Occipital lobe (tissue), 2 donors: Measurements from ENCODE around the gene KLF13. TPM values are rescaled to one million over a fixed set of nuclear protein-coding genes. Genes with fewer than 3 reads are reported as not detected.

ENCODE experiments used
- DNase-seq: peaks from one replicate; lab custom pipeline; 2025; lab: John Stamatoyannopoulos, UW
- total RNA-seq: library from RNA; depleted of rRNA; stranded (reverse); fragments of >200 nt; gene quantifications from one replicate; pipeline ENCODE4 v1.2.3, GENCODE V29; 2014

KLF13 gene
- total RNA-seq, 1 donor from 2014 or later: 47.9 TPM

DNA sequence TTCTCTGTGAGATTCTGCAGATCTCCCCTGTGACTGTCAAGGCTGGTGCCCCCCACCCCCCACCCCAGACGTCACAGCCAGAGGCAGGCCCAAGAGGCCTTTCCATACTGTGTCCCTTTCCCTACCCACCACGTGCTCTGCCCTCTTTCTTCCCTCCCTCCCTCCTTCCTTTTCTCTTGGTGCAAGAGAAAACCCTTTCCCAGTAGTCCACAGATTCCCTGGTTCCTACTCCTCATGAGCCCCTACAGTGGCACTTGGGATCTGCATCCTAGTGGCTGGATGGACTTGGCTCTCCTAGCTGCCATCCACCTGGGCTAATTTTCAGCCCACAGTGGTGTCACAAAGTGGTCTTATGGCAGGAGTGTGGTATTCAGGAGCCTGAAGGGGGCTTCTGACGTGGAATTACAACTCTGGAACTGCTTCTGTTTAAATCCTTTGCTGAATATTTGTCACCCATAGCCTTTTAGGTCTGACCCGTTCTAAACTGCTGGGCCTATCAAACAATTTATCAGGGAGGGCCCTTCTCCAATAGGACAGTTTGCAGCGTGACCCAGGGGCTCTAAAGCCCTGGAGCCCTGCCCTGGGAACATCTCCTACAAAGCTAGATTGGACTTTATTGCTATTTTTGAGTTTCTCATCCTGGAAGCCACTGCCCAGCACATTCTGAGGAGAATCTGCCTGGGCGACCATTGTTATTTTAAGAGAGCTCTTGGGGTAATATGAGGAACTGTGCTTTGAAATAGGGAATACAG is 35.3 kb downstream of the KLF13 start:
- no peak for DNase-seq

DNA sequence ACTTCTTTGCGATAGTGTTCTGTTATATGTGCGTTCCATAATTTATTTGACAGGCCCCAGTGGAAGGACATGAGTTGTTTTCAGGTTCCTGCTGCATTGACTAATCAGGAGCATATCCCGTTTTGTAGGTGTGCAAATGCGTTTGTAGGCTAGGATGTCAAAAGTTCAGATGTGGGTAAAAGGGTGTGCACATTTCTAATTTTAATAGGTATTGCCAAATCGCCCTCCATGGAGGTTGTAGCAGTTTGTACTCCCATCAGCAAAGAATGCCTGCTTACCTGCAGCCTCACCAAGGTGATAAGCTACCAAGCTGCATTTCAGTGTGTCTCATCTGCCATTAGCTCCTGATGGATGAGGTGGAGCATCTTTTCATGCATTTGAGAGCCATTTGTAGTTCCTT is 36.3 kb downstream of the KLF13 start:
- DNase-seq: no peak

DNA sequence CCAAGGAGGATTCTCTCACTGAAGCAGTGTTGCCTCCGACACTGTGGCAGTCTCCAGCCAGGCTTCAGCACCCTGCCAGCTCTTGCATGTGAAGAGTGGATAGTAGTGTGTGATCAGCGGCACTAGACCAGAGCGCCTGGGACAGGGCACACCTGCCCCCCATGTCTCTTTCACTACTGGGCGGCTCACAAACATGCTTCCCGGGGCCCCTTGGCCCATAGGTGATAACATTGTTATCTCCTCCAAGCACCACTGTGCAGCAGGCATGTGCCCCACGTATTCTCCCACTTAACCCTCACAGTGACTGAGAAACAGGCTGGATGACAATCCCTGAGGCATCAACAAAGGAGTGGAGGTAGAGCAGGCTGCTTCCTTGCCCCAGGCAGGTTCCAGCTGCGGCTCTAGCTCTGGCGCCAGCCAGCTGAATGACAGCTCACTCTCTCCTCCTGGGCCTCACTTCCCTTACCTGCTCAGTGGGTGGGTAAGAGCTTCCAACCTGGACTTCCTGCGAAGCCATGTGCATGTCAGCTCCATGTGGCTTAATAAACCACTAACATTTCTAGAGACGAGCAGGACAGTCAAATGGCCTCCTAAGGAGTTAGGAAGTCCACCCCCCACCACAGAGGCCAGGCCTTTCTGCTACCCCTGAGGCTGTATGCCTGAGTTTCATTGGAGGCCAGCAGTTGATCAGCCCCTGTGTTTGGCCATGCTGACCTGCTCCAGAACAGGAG is 37.8 kb downstream of the KLF13 start:
- no peak for DNase-seq

DNA sequence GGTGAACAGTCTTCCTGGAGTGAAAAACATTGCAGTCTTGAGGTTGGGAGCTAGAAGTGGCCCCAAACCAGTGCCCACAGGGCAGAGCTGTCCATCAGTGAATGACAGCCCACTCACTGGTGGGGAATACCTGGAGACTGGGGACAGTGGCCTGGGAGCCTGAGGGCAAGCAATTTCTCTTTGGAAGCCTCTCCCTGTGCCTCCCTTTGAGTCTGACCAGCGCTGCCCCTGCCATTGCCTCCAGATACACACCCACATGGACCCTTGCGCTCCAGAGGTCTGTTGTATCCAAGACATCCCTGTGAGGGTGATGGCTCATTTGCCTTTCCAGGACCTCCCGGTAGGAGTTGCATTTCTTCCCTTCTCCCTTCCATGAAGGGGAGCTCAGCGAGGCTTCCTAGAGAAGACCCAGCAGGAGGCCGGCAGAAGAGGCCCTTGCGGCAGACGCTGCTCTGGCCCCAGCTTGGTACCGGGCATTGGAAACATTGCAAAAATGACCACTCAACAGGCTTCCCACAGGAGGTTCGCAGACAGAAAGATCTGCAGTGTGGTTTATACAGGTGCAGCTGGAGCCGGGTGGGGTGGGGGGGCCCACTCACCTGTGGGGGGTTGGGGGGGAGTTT is 38.5 kb downstream of the KLF13 start:
- DNase-seq: no peak

DNA sequence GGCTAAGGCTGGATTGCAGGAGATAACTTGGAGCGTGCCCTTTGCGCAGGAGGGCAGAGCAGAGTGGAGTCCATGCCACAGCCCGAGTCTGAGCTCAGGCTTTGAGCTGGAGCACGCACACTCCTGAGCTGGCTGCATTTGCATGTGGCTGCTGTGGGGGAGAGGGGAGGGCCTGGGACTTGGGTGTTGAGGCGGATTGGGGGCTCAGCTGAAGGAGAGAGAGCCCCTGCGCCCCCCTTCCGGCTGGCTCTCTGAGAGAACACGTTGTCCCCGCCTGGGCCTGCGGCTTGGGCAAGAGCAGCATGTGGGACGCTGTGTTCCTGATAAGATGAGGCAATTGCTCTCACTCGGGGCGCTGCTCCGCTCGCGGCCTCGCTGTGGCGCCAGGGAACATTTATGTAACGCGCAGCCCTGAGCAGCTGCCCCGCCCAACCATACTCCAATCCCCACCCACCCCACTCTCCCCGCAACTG is 39.1 kb downstream of the KLF13 start:
- DNase-seq: peak; percentile 94

DNA sequence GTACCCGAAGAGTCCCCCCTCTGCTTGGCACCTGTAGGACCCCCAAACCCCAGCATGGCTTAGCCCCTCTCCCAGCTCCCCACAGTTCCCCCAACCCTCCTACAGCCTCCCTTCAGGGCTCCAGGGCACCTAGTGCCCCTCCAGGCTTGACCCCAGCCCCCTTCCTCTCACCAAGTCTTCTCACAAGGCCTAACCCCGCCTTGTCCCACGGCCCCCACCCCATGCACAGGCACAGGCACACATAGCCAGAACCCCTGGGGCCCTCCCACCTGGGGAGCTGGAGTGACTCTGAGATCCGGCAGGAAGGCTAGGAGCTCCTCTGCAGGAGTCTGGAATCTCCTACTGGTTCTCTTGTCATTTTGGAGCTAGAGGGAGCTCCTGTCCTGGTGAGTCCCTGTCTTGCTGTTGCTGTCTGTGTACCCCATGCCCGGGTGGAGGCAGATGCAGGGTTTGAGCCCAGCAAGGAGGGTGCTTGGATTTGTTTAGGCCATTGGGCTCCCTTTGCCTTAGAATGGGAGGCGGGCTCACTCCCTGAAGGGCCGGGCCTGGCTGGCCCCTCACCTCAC is 39.6 kb downstream of the KLF13 start:
- peak; percentile 72 for DNase-seq

DNA sequence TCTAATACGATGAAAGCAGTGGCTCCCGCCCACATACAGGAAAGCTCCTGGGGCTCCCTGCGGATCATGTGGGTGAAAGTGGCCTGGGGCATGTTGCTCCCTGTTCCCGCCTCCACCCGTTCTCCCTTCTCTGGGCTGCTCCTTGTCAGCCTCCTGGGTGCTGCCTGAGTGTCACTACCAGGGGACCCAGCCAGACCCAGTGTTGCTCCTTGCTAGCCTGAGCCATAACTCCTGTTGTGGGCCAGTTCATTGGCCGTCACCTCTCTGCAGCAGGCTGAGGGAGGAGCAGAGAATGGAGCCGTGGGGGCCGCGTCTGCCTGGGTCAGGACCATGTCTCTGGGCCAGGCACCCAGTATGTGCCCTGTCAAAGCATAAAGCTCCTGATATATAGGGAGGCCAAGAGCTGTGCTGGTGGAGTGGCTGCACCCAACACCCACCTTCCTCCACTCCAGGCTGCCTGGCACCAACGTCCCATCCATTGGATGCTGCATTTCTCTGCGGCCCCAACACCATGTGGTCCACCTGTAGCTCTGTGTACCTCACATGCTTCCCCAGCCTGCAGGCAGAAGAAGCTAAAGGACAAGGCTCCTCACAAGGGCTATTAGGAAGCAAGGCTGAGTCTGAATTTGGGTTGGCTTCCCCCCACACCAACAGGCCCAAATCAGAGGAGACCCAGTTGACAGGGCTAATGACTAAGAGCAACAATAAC is 40.5 kb downstream of the KLF13 start:
- DNase-seq: no peak

DNA sequence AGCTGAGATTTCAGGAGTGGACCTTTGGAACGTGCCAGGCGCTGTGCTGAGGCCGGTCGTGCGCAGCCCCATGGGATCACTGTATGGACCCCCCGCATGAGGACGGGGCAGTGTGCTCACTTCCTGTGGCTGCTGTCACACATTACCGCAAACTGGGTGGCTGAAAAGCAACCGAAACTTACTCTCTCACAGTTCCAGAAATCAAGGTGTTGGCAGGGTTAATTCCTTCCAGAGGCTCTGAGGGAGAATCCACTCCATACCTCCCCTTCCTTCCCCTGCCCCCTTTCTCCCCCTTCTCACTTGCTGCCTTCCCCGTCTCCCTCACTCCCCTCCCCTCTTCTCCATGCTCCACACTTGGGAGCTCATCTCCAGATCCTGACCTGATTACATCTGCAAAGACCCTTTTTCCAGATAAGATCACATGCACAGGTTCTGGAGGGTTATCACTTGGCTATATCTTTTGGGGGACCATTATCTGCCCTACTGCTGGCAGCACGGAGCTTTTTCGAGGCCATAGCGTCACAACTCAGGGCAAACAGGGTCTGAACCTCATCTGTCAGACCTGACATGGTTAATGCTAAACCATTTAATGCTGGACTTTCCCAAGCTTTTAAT is 41.2 kb downstream of the KLF13 start:
- DNase-seq: no peak

DNA sequence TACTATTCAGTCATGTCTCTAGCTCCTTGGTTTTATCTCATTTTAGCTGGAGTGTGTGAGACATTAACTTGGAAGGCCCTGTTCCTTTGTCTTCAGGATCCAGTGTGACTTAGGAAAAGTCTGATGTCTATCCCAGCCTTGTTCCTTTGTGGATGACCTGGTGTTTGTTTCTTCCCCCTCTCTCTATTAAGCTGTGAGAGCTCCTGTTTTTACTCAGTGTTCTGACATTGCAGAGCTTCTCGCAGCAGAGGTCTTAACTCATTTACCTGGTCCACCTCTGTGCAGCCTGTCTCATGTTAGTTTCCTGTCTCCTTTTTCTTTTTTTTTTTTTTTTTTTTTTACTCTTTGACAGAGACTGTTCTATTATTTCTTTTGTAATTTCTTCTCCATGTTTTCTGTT is 43.1 kb downstream of the KLF13 start:
- DNase-seq: no peak

DNA sequence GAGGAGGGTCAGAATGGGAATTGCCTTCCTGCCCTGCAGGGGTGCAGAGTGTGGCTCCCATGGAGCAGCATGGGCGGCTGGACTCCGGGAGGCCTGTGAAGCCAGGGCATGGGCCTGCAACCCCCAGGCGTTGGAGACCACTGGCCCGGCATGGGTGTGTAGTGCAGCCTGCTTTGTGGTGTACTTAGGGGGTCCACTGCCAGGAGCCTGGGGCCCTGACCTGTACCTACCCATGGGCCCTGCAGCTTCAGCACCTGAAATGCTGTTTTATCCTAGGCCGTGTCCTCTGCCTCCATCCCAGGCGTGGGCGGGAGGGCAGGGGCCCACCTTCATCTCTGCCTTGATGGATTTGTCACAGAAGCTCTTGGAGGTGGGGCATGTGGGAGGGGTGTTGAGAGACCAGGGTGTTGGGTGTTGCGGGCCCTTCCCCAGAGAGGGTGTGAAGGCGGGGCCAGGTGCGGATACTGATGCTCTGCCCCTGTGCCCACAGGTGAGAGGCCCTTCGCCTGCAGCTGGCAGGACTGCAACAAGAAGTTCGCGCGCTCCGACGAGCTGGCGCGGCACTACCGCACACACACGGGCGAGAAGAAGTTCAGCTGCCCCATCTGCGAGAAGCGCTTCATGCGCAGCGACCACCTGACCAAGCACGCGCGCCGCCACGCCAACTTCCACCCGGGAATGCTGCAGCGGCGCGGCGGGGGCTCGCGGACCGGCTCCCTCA is 45.0 kb downstream of the KLF13 start:
- DNase-seq: no peak

DNA sequence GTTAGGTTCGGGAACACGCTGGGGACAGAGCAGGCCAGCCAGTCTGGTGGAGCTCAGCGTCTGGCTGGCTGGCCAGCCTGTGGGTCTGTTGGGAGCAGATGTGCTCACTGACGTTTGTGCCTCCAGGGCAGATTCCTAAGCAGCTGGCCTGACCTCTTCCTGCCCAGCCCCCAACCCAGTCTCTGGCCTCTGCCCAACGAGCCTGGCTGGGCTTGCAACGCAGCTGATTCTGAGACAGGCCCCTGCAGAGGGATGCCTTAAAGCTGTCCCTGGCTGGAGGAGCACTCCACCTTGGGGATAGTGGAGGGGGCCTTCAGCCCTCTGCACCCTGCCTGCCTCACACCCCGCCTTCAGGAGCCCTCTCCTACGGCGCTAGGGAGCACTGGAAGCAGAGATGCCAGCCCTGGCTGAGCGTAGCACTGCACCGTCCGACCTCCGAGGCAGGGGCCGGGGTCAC is 46.0 kb downstream of the KLF13 start:
- DNase-seq: peak; percentile 26

DNA sequence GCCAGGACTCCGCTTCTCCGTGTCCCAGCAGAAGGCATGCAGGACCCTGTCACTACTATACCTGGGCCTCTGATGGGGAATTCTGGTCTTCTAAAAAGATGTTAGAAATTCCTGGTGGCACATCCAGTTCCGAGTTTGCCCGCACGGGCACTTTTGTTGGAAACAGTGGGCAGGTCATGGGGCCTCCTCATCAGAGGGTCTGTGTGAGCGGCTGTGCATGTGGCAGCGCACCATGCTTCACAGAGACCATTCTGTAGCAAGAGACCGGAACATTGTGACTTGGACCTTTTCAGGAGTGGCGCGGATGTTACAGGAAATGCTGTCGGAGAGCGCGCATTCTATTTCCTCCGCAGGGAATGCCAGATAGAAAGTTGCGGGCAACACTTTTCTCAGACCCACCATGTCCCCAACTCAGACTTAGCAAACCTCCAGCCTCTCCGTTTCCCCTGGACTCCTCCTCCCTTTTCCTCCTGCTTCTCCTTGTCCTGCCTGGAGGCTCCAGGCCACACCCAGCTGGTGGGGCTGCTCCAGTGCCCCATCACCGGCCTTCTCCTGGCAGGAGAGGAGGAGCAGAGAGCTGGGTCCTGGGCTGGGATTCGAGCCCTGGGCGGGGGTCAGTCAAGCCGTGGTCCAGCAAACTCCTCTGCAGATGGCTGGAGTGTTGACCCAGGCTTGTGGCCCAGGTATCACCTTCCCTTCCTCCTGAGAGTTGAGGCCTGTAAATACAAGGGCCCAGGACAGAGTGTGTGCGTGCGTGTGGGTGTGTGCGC is 46.6 kb downstream of the KLF13 start:
- no peak for DNase-seq

DNA sequence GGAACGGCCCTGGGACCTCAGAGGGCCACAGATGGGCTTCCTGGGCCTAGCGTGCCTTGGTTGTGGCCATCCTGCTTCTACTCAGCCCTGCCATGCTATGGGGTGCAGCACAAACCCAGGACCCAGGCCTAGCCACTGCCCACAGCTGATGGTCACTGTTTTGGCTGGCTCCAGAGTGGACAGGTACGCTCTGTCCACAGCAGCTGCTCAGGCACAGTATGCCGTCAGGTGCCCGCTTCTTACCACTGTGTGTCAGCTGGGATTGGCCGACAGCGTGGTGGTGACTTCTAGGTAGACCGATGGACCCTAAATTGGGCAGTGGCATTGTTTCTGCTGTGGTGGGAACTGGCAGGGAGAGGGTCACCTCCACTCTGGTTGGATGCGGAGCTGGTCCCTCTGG is 47.3 kb downstream of the KLF13 start:
- no peak for DNase-seq

DNA sequence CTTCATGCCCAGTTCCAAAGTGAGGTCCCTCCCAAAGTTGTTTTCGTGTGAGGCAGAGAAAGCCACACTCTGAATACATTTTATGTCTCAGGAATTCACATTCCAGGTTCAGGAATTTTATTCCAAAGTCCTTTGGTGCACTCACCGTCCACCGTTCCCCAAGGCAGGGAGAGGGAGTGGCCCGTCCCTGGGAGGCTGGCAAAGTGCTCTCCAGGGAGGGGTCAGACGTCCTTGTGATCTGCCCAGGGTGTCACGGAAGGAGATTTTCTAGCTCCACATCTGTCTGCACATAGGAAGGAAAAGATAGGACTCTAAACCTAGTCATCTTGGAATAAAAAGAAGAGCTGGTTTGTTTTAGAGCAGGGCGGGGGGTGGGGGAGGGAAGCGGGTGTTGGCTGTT is 47.9 kb downstream of the KLF13 start:
- DNase-seq: no peak

DNA sequence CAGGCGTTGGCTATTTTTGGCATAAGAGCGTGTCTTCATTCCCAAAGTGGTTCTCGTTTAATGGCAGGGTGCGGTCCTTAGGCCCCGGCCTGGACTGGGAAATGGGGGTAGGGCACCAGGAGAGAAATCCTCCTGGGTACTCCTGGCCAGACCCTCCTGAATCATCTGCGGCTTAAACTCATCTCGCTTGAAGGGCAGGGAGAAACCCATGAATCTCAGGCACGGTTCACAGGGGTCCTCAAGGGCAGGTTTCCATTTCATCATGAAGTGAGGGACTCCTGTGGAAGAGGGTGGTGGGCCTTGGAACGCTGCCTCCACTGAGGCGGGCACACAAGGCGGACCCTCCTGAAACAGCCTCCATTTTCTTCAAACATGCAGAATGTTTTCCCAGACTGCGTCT is 48.4 kb downstream of the KLF13 start:
- no peak for DNase-seq

DNA sequence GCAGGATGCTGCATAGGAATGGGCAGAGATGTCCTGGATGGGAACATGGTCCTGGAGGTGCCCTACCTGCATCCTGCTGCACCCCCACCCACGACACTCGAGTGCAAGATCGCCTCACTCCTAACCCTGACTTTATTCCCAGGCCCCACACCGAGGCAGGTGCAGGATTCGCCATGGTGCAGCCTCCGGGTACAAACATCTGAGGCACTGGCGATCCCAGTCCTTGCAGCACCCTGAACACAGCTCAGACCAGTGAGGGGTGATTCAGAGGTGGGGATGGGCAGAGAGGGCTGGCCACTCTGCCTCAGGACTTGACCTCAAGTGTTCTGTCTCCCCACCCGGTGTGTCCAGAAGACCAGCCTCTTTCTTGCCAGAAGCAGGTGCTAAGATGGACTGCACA is 49.1 kb downstream of the KLF13 start:
- DNase-seq: no peak

DNA sequence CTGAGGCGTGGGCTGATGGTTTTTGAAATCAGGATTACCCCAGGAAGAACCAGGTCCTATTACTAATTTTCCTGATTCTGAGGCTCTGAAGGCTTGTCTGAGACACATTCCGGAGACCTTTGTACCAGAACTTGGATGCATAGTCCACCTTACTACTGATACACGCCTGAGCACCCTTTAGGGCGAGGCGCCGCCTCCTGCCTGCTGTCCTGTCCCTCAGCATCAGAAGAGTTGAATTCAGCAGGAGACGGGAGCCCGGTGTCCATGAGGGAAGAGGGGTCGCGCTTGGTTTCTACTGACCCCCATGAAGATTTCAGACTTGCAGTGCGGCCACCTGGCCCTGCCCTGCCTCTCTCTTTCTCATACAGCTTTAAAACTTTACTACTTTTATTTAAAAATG is 49.9 kb downstream of the KLF13 start:
- DNase-seq: no peak

DNA sequence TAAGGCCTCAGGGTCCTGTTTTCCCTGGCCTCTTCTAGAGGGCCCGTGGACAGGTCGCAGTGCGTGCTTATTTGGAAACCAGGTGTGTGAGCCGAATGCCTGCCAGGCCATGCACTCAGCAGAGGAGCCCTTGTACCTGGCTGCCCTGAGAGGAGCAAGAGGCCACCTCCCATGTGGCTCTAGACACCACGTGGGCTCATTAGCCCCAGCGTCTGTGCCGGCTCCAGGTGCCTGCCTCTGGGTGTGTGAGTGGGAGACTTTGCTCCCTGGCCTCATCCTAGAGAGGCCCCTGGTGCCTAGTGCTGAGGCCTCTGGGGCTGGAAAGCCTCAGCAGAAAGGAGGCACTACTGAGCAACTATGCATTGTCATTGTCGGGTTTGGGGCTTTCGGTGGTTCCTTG is 50.4 kb downstream of the KLF13 start:
- DNase-seq: no peak

DNA sequence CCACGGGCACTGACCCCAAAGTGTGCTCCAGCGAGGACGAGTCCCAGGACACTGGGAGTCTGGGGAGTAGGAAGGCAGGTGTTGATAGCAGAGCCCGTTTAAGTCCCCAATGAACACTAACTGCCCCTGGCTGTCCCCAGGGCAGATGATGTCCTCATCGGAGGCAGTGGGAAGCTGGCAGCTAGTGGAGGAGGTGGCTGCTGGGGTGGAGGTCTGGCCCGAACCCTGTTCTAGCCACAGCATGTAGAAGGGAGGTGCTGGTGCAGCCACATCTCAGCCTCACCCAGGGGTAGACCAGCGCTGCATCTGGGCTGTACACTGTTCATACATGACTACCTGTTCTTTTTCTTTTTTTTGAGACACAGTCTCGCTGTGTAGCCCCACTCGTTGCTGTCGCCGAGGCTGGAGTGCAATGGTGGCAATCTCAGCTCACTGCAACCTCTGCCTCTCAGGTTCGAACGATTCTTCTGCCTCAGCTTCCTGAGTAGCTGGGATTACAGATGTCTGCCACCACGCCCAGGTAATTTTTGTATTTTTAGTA is 51.8 kb downstream of the KLF13 start:
- no peak for DNase-seq
